Esophagus squamous epithelium (tissue), 5 donors: ENCODE measurements around the gene CLEC2L. TPM values are rescaled to one million over a fixed set of nuclear protein-coding genes. Genes with fewer than 3 reads are reported as not detected.

Experiments used
- DNase-seq: peaks from one replicate; lab custom pipeline; 2025; lab: John Stamatoyannopoulos, UW
- H3K27ac ChIP-seq, 4 donors: fragments of 200-600 bp; sonication (generic); one replicate each; pipeline ENCODE4 v1.5.1; 2016 to 2019; ENCODE audit warnings: mild to moderate bottlenecking in 1 of 4
- H3K27me3 ChIP-seq, 4 donors: fragments of 200-600 bp; sonication (generic); 1 replicate in 3 of 4; 2 replicates in 1 of 4; pipeline versions ENCODE4 v1.5.1 to v1.6.0; 2017 to 2021; ENCODE audit warnings: antibody characterized with exemption in 1 of 4
- H3K36me3 ChIP-seq, 3 donors: fragments of 200-600 bp; sonication (generic); one replicate each; pipeline ENCODE4 v1.5.1; 2016 to 2019
- H3K4me1 ChIP-seq, 3 donors: fragments of 200-600 bp; sonication (generic); one replicate each; pipeline ENCODE4 v1.5.1; 2017 to 2019
- H3K4me3 ChIP-seq, 4 donors: fragments of 200-600 bp; sonication (generic); 1 replicate in 3 of 4; 2 replicates in 1 of 4; pipeline ENCODE4 v1.5.1; 2016 to 2019; ENCODE audit warnings: mild to moderate bottlenecking in 2 of 4, moderate library complexity in 1 of 4
- H3K9me3 ChIP-seq, 3 donors: fragments of 200-600 bp; sonication (generic); one replicate each; pipeline ENCODE4 v1.5.1; 2016 to 2019
- CTCF ChIP-seq, 6 experiments: fragments of 450-650 bp in 4 of 6; fragments of 200-600 bp in 2 of 6; sonication (generic) in 2 of 6; IDR thresholded peaks; one replicate each; pipeline ENCODE4 v1.5.1; 2016 to 2019; ENCODE audit warnings: antibody characterized with exemption in 6 of 6, mild to moderate bottlenecking in 4 of 6, moderate library complexity in 4 of 6
- POLR2A ChIP-seq, 4 donors: fragments of 450-650 bp; IDR thresholded peaks; one replicate each; pipeline ENCODE4 v1.6.1; 2017; ENCODE audit warnings: antibody characterized with exemption in 4 of 4, mild to moderate bottlenecking in 4 of 4, moderate library complexity in 3 of 4
- WGBS, 2 donors: methylation state at CpG; one replicate each; pipeline ENCODE4 v1.1.5; 2018; 5-methylcytosine and 5-hydroxymethylcytosine counted together
- intact Hi-C: fragments of 100-400 bp; cut with DNase I; formaldehyde crosslinking; loops from one replicate; pipeline ENCODE4 v1.15.0; 2022
- total RNA-seq, 4 donors: library from RNA; depleted of rRNA; stranded (reverse); fragments of >200 nt; gene quantifications; one replicate each; pipeline ENCODE4 v1.1.0, GENCODE V29; 2016
- donor health status: DM: yes; HTN: yes; CAD: no.

CLEC2L gene
- total RNA-seq, 4 donors from 2014 or later, result not detected

GRCh38 chr7:139588632-139589031 lies 65.1 kb downstream of the CLEC2L start:
- intact Hi-C loops, result no loop called here
- H3K36me3 ChIP-seq, result peaks cover 21 to 100% (median 22%) of the 10 kb centered on the region in 3 donors
- H3K4me3 ChIP-seq, result no peak overlapping the region
- H3K27me3 ChIP-seq, result no peaks in the 10 kb centered on the region
- H3K9me3 ChIP-seq, result no peaks in the 10 kb centered on the region
- H3K27ac ChIP-seq, result no peak overlapping the region
- DNase-seq, result no peak
- TF ChIP-seq CTCF (IDR thresholded peaks at IDR 0.05), result no peak
- no peak for TF ChIP-seq POLR2A (IDR thresholded peaks at IDR 0.05)
- no peaks in the 10 kb centered on the region for H3K4me1 ChIP-seq
- WGBS, 2 donors, result 60 to 61% methylated on average over 6 to 7 of the region's 7 CpGs

GRCh38 chr7:139589474-139589873 lies 66.0 kb downstream of the CLEC2L start:
- DNase-seq, result no peak
- WGBS, 2 donors, result 88 to 90% methylated on average over 1 of the region's 1 CpG
- Histone ChIP-seq H3K4me1 (no peaks in the 10 kb centered on the region), H3K27me3 (no peaks in the 10 kb centered on the region), H3K36me3 (peaks cover 17 to 100% (median 30%) of the 10 kb centered on the region in 3 donors), H3K27ac (no peak overlapping the region), H3K9me3 (no peaks in the 10 kb centered on the region), H3K4me3 (no peak overlapping the region)
- no peak for TF ChIP-seq CTCF (IDR thresholded peaks at IDR 0.05)
- intact Hi-C loops, result no loop called here

GRCh38 chr7:139591550-139592195 lies 68.2 kb downstream of the CLEC2L start:
- WGBS, 2 donors, result 88 to 93% methylated on average over 3 of the region's 3 CpGs

GRCh38 chr7:139592801-139593461 lies 69.4 kb downstream of the CLEC2L start:
- no peak for DNase-seq
- H3K9me3 ChIP-seq, result no peaks in the 10 kb centered on the region
- no peaks in the 10 kb centered on the region for H3K4me1 ChIP-seq
- WGBS, 2 donors, result 85 to 88% methylated on average over 3 to 4 of the region's 4 CpGs
- H3K4me3 ChIP-seq, result no peak overlapping the region
- intact Hi-C loops, result no loop called here
- no peak overlapping the region for H3K27ac ChIP-seq
- peaks cover 23 to 100% (median 52%) of the 10 kb centered on the region in 3 donors for H3K36me3 ChIP-seq
- no peaks in the 10 kb centered on the region for H3K27me3 ChIP-seq
- TF ChIP-seq CTCF (IDR thresholded peaks at IDR 0.05) (no peak), POLR2A (IDR thresholded peaks at IDR 0.05) (no peak)

More at GRCh38 chr7:139591550-139592195, 68.2 kb downstream of the CLEC2L start:
- Histone ChIP-seq H3K27ac (no peak overlapping the region), H3K4me3 (no peak overlapping the region), H3K4me1 (no peaks in the 10 kb centered on the region), H3K36me3 (peaks cover 23 to 100% (median 49%) of the 10 kb centered on the region in 3 donors), H3K27me3 (no peaks in the 10 kb centered on the region), H3K9me3 (no peaks in the 10 kb centered on the region)
- no peak for TF ChIP-seq CTCF (IDR thresholded peaks at IDR 0.05)
- no peak for TF ChIP-seq POLR2A (IDR thresholded peaks at IDR 0.05)
- DNase-seq, result no peak
- intact Hi-C loops, result no loop called here

GRCh38 chr7:139594090-139594489 lies 70.6 kb downstream of the CLEC2L start:
- Histone ChIP-seq H3K27me3 (no peaks in the 10 kb centered on the region), H3K4me1 (peaks cover 0 to 5% (median 0%) of the 10 kb centered on the region in 3 donors), H3K27ac (no peak overlapping the region), H3K4me3 (no peak overlapping the region), H3K36me3 (peaks cover 21 to 100% (median 52%) of the 10 kb centered on the region in 3 donors), H3K9me3 (no peaks in the 10 kb centered on the region)
- no peak for TF ChIP-seq CTCF (IDR thresholded peaks at IDR 0.05)
- no peak for TF ChIP-seq POLR2A (IDR thresholded peaks at IDR 0.05)
- DNase-seq, result no peak
- WGBS, 2 donors, result 95 to 98% methylated on average over 2 of the region's 2 CpGs
- intact Hi-C loops, result no loop called here
